ENCODE measurements around the gene RYK. TPM values are rescaled to one million over a fixed set of nuclear protein-coding genes. Genes with fewer than 3 reads are reported as not detected.
"Not testable (repeated sequence)": the region's sequence is repeated elsewhere in the genome, so short reads cannot be mapped to it uniquely, and the experiment has no call there.

RYK gene
- total RNA-seq, 1 donor from 2014 or later = 78.4 TPM

- no peak for DNase-seq (ENCODE audit: low spot score)
Measured at GRCh38 chr3:134255404-134255803, 4.7 kb upstream of the RYK start.

GRCh38 chr3:134253475-134254226 is 3.0 kb upstream of the RYK start:
- no peak for DNase-seq (ENCODE audit: low spot score)

- DNase-seq (ENCODE audit: low spot score) = no peak
Measured at GRCh38 chr3:134252766-134253165, 2.1 kb upstream of the RYK start.

GRCh38 chr3:134251731-134252391 is 1.2 kb upstream of the RYK start:
- no peak for DNase-seq (ENCODE audit: low spot score)

GRCh38 chr3:134249935-134250716 is 533 bp downstream of the RYK start:
- DNase-seq (ENCODE audit: low spot score) = peak; percentile 56

- no peak for DNase-seq (ENCODE audit: low spot score)
Measured at GRCh38 chr3:134249296-134249841, 1.3 kb downstream of the RYK start.

- DNase-seq (ENCODE audit: low spot score) = no peak
Measured at GRCh38 chr3:134244921-134245320, 5.7 kb downstream of the RYK start.

- DNase-seq (ENCODE audit: low spot score) = no peak
Measured at GRCh38 chr3:134242649-134243617, 7.7 kb downstream of the RYK start.

GRCh38 chr3:134239538-134239937 is 11.1 kb downstream of the RYK start:
- DNase-seq (ENCODE audit: low spot score) = no peak

- DNase-seq (ENCODE audit: low spot score) = no peak
Measured at GRCh38 chr3:134237454-134238145, 13.1 kb downstream of the RYK start.

- DNase-seq (ENCODE audit: low spot score) = no peak
Measured at GRCh38 chr3:134236505-134237170, 14.0 kb downstream of the RYK start.

- no peak for DNase-seq (ENCODE audit: low spot score)
Measured at GRCh38 chr3:134235577-134236076, 15.0 kb downstream of the RYK start.

GRCh38 chr3:134232951-134233350 is 17.7 kb downstream of the RYK start:
- no peak for DNase-seq (ENCODE audit: low spot score)

- no peak for DNase-seq (ENCODE audit: low spot score)
Measured at GRCh38 chr3:134232151-134232550, 18.5 kb downstream of the RYK start.

GRCh38 chr3:134231131-134231530 is 19.5 kb downstream of the RYK start:
- no peak for DNase-seq (ENCODE audit: low spot score)

GRCh38 chr3:134229038-134229437 is 21.6 kb downstream of the RYK start:
- DNase-seq (ENCODE audit: low spot score) = no peak

GRCh38 chr3:134228479-134228878 is 22.2 kb downstream of the RYK start:
- DNase-seq (ENCODE audit: low spot score) = no peak

GRCh38 chr3:134228035-134228434 is 22.6 kb downstream of the RYK start:
- no peak for DNase-seq (ENCODE audit: low spot score)

GRCh38 chr3:134224796-134225156 is 25.9 kb downstream of the RYK start:
- not testable (repeated sequence) for DNase-seq (ENCODE audit: low spot score)

- DNase-seq (ENCODE audit: low spot score) = no peak
Measured at GRCh38 chr3:134222835-134223234, 27.8 kb downstream of the RYK start.

All from ureter (tissue), 1 donor.